H1 (cell line): Measurements from ENCODE around the gene TPST2. TPM values are rescaled to one million over a fixed set of nuclear protein-coding genes. Genes with fewer than 3 reads are reported as not detected.

Experiments used
- CTCF ChIA-PET: fragments of 300-600 bp; sonication (Branson Sonifier 250); formaldehyde crosslinking; loops from one replicate; lab custom pipeline; 2021; ENCODE audit not compliant: partially characterized antibody; lab: Charles Lee
- POLR2A ChIA-PET: fragments of 300-600 bp; sonication (Branson Sonifier 250); formaldehyde crosslinking; loops from one replicate; lab custom pipeline; 2021; ENCODE audit warnings: inconsistent platforms; ENCODE audit not compliant: partially characterized antibody; lab: Charles Lee
- DNase-seq, 2 experiments: peaks; one replicate each; pipeline versions ENCODE4 v3.0.0 to v3.0.0-alpha.2; 2010 to 2022; ENCODE audit warnings: low spot score in 2 of 2, low read depth in 1 of 2, mixed read lengths in 1 of 2
- FAIRE-seq: peaks from 2 replicates; lab custom pipeline; 2011; peaks lifted over from hg19 to GRCh38; lab: Jason Lieb, UNC
- H2AFZ ChIP-seq: 2 replicates; pipeline ENCODE4 v1.8.1; 2012; ENCODE audit warnings: low read length, inconsistent platforms
- H2AK5ac ChIP-seq: 2 replicates; pipeline ENCODE4 v1.6.1; 2013; ENCODE audit warnings: low read depth, low read length
- H2BK120ac ChIP-seq: replicated peaks from 2 replicates; pipeline ENCODE3; 2013; ENCODE audit warnings: low read depth, low read length, inconsistent platforms
- H2BK12ac ChIP-seq: 2 replicates; pipeline ENCODE4 v1.6.1; 2013; ENCODE audit warnings: low read depth, low read length
- H2BK15ac ChIP-seq: 2 replicates; pipeline ENCODE4 v1.6.1; 2013; ENCODE audit warnings: low read length
- H2BK20ac ChIP-seq: 2 replicates; pipeline ENCODE4 v1.6.1; 2013; ENCODE audit warnings: low read length
- H2BK5ac ChIP-seq: 2 replicates; pipeline ENCODE4 v1.6.1; 2013; ENCODE audit warnings: low read depth, low read length
- H3K14ac ChIP-seq: 2 replicates; pipeline ENCODE4 v1.6.1; 2013; ENCODE audit warnings: inconsistent platforms; ENCODE audit not compliant: insufficient read length
- H3K18ac ChIP-seq: 2 replicates; pipeline ENCODE4 v1.6.1; 2013; ENCODE audit warnings: low read length; ENCODE audit errors: extremely low read depth
- H3K23ac ChIP-seq: 2 replicates; pipeline ENCODE4 v1.6.1; 2013; ENCODE audit warnings: inconsistent platforms; ENCODE audit not compliant: insufficient read length
- H3K23me2 ChIP-seq: 2 replicates; pipeline ENCODE4 v1.6.1; 2013; ENCODE audit warnings: low read depth, low read length
- H3K27ac ChIP-seq: 2 replicates; pipeline ENCODE4 v1.6.1; 2011; ENCODE audit warnings: low read depth, low read length, inconsistent platforms
- H3K27me3 ChIP-seq, 4 experiments: replicated peaks in 1 of 4; 1 replicate in 1 of 4; 2 replicates in 3 of 4; pipeline versions ENCODE4 v1.6.1 to v1.8.1; 2011 to 2013; ENCODE audit warnings: low read length in 3 of 4, mild to moderate bottlenecking in 3 of 4, inconsistent platforms in 2 of 4, mixed read lengths in 2 of 4, moderate library complexity in 1 of 4; ENCODE audit not compliant: control insufficient read depth in 3 of 4, insufficient read depth in 3 of 4; ENCODE audit errors: extremely low read depth in 1 of 4
- H3K36me3 ChIP-seq, 4 experiments: 2 replicates each; pipeline versions ENCODE4 v1.6.1 to v1.8.1; 2011 to 2013; ENCODE audit warnings: mild to moderate bottlenecking in 4 of 4, low read length in 3 of 4, moderate library complexity in 2 of 4, control low read depth in 1 of 4, inconsistent platforms in 1 of 4; ENCODE audit not compliant: insufficient read depth in 4 of 4, control insufficient read depth in 2 of 4
- H3K4ac ChIP-seq: replicated peaks from 2 replicates; pipeline ENCODE3; 2013; ENCODE audit warnings: low read length, low read depth, mixed read lengths, inconsistent platforms; ENCODE audit not compliant: insufficient read length
- H3K4me1 ChIP-seq, 4 experiments: replicated peaks in 1 of 4; 1 replicate in 1 of 4; 2 replicates in 3 of 4; pipeline versions ENCODE4 v1.6.1 to v1.8.1; 2011 to 2013; ENCODE audit warnings: low read length in 3 of 4, inconsistent platforms in 2 of 4, mixed read lengths in 1 of 4; ENCODE audit not compliant: insufficient read depth in 4 of 4, control insufficient read depth in 3 of 4
- H3K4me2 ChIP-seq, 2 experiments: 2 replicates each; pipeline versions ENCODE4 v1.6.1 to v1.8.1; 2011 to 2013; ENCODE audit warnings: low read depth in 2 of 2, low read length in 2 of 2, control low read depth in 1 of 2, inconsistent platforms in 1 of 2, mild to moderate bottlenecking in 1 of 2; ENCODE audit not compliant: insufficient read depth in 1 of 2
- H3K4me3 ChIP-seq, 4 experiments: fragments of 200-600, 300-600 bp in 1 of 4; sonication (generic), shearing (Covaris generic), sonication (Bioruptor Twin) in 1 of 4; 2 replicates each; pipeline versions ENCODE4 v1.5.1 to v1.8.1; 2011 to 2016; ENCODE audit warnings: low read length in 4 of 4, low read depth in 3 of 4, control low read depth in 2 of 4, inconsistent platforms in 2 of 4, mild to moderate bottlenecking in 2 of 4, mixed read lengths in 1 of 4, moderate library complexity in 1 of 4; ENCODE audit not compliant: insufficient read depth in 2 of 4; ENCODE audit errors: extremely low read depth in 1 of 4
- H3K56ac ChIP-seq: replicated peaks from 2 replicates; pipeline ENCODE3; 2013; ENCODE audit warnings: low read depth, mild to moderate bottlenecking, mixed read lengths, low read length, inconsistent platforms; ENCODE audit not compliant: insufficient read length
- H3K79me1 ChIP-seq: 2 replicates; pipeline ENCODE4 v1.6.1; 2013; ENCODE audit warnings: low read depth, low read length, control low read depth
- H3K79me2 ChIP-seq, 2 experiments: 2 replicates each; pipeline versions ENCODE4 v1.6.1 to v1.8.1; 2012 to 2013; ENCODE audit warnings: low read length in 2 of 2, mild to moderate bottlenecking in 2 of 2, inconsistent platforms in 1 of 2; ENCODE audit not compliant: insufficient read depth in 2 of 2, control insufficient read depth in 1 of 2
- H3K9ac ChIP-seq, 4 experiments: replicated peaks in 1 of 4; 1 replicate in 1 of 4; 2 replicates in 3 of 4; pipeline versions ENCODE4 v1.6.1 to v1.8.1; 2011 to 2013; ENCODE audit warnings: low read depth in 3 of 4, low read length in 3 of 4, control low read depth in 2 of 4, mild to moderate bottlenecking in 2 of 4, moderate library complexity in 2 of 4, inconsistent platforms in 1 of 4; ENCODE audit errors: extremely low read depth in 1 of 4
- H3K9me3 ChIP-seq, 2 experiments: 2 replicates each; pipeline versions ENCODE4 v1.6.1 to v1.8.1; 2012 to 2013; ENCODE audit warnings: mild to moderate bottlenecking in 2 of 2, moderate library complexity in 2 of 2, control low read depth in 1 of 2, inconsistent platforms in 1 of 2, low read depth in 1 of 2, low read length in 1 of 2, mixed read lengths in 1 of 2; ENCODE audit not compliant: insufficient read depth in 2 of 2
- H4K20me1 ChIP-seq, 2 experiments: replicated peaks in 1 of 2; 2 replicates each; pipeline versions ENCODE3 to v1.8.1; 2011 to 2013; ENCODE audit warnings: inconsistent platforms in 2 of 2, low read length in 2 of 2, mild to moderate bottlenecking in 1 of 2; ENCODE audit not compliant: insufficient read depth in 2 of 2, control insufficient read depth in 1 of 2
- H4K5ac ChIP-seq: 2 replicates; pipeline ENCODE4 v1.6.1; 2013; ENCODE audit warnings: low read length, low read depth, mixed read lengths, inconsistent platforms; ENCODE audit not compliant: insufficient read length
- H4K8ac ChIP-seq: 2 replicates; pipeline ENCODE4 v1.8.0; 2013; ENCODE audit warnings: mild to moderate bottlenecking, moderate library complexity, low read length, inconsistent platforms; ENCODE audit not compliant: insufficient read depth; ENCODE audit errors: extremely low read depth
- H4K91ac ChIP-seq: replicated peaks from 2 replicates; pipeline ENCODE3; 2013; ENCODE audit warnings: low read length, mixed read lengths, inconsistent platforms; ENCODE audit not compliant: insufficient read length
- EZH2 ChIP-seq: fragments of 200-600 bp; sonication (generic); IDR thresholded peaks from 2 replicates; pipeline ENCODE4 v1.7.1; 2012; ENCODE audit warnings: low read depth, mild to moderate bottlenecking, moderate library complexity, low read length, inconsistent platforms; ENCODE audit not compliant: severe bottlenecking
- PHF8 ChIP-seq: fragments of 200-600 bp; sonication (generic); conservative IDR thresholded peaks from 2 replicates; pipeline ENCODE4 v1.7.1; 2012; ENCODE audit warnings: low read depth, mild to moderate bottlenecking, inconsistent platforms, low read length, moderate library complexity
- SAP30 ChIP-seq: fragments of 300-600 bp; sonication (generic); IDR thresholded peaks from 2 replicates; pipeline ENCODE4 v1.7.1; 2012; ENCODE audit warnings: low read length, moderate library complexity, mild to moderate bottlenecking, inconsistent platforms; ENCODE audit not compliant: insufficient read depth, insufficient replicate concordance
- SIRT6 ChIP-seq: IDR thresholded peaks from one replicate; pipeline ENCODE4 v1.7.1; 2012; ENCODE audit warnings: low read length, inconsistent platforms
- SP1 ChIP-seq: IDR thresholded peaks from 2 replicates; pipeline ENCODE4 v1.6.1; 2011; ENCODE audit warnings: low read depth, low read length
- SRF ChIP-seq: IDR thresholded peaks from 2 replicates; pipeline ENCODE4 v1.6.1; 2011; ENCODE audit warnings: mild to moderate bottlenecking, low read depth, low read length, moderate library complexity
- TEAD4 ChIP-seq: IDR thresholded peaks from 2 replicates; pipeline ENCODE4 v1.6.1; 2012; ENCODE audit warnings: low read depth, low read length, inconsistent platforms, mixed read lengths
- ZNF274 ChIP-seq: IDR thresholded peaks from 2 replicates; pipeline ENCODE4 v1.7.0; 2012; ENCODE audit warnings: low read length, borderline replicate concordance; ENCODE audit errors: extremely low read depth
- WGBS, 2 experiments: shearing (Covaris generic) in 1 of 2; methylation state at CpG; one replicate each; pipeline versions ENCODE4 v1.1.6 to v1.1.7; 2013 to 2015; ENCODE audit warnings: low lambda C conversion rate in 2 of 2, mixed read lengths in 2 of 2, inconsistent platforms in 1 of 2, low coverage in 1 of 2, missing lambda C conversion rate in 1 of 2; ENCODE audit not compliant: insufficient replicate concordance in 2 of 2, insufficient coverage in 1 of 2, insufficient read length in 1 of 2; ENCODE audit errors: extremely low coverage in 1 of 2, missing lambda C conversion rate in 1 of 2; 5-methylcytosine and 5-hydroxymethylcytosine counted together
- polyA plus RNA-seq, 7 experiments: library from polyadenylated mRNA; depleted of rRNA in 3 of 7; stranded (reverse) in 5 of 7; unstranded in 2 of 7; fragments of >200 nt in 5 of 7; fragments of 200-250 nt in 2 of 7; gene quantifications; 1 replicate in 5 of 7; 2 replicates in 1 of 7; 4 replicates in 1 of 7; pipeline versions ENCODE4 v1.2.1 to v1.2.3, GENCODE V29; 2011 to 2013; ENCODE audit warnings: missing spikeins in 2 of 7, mixed read lengths in 2 of 7
- total RNA-seq: library from RNA; stranded (reverse); fragmentation: NEBNext Ultra II Directional; extraction: Animal tissue kit (Norgen Biotek cat#: 25700); gene quantifications from 2 replicates; pipeline ENCODE4 v1.2.1, GENCODE V29; 2021
- TF ChIP-seq, protein P1 (sequence below): IDR thresholded peaks from 2 replicates; pipeline ENCODE4 v1.6.1; 2012; ENCODE audit warnings: low read length, inconsistent platforms

TPST2 gene
- total and polyA plus RNA-seq, 2 of the 8 experiments (the other 6 are each of a cell fraction or from before 2014, with no cell fraction given) = 58.8 to 143 TPM

- Histone ChIP-seq H4K5ac (no peak overlapping the region), H3K23me2 (peaks cover 2% of the 10 kb centered on the region; the same call in 1 of the 2 replicates), H4K8ac (no peak overlapping the region), H3K79me1 (peaks cover 21% of the 10 kb centered on the region), H3K9ac (peak overlapping the region in 1 of 4 experiments; percentile 16; a peak in 2 of 7 replicates), H2BK5ac (peak overlapping the region; percentile 83), H2AFZ (no peak overlapping the region), H3K56ac (no peak overlapping the region), H2BK15ac (no peak overlapping the region), H2BK20ac (no peak overlapping the region), H2BK12ac (0 out of 2 replicates have a peak overlapping the region, but pooled peaks have one; percentile 92), H3K18ac (no peak overlapping the region; the same call in 1 of the 2 replicates), H3K4me1 (peaks cover 9 to 35% (median 16%) of the 10 kb centered on the region in 4 experiments), H3K27ac (no peak overlapping the region), H3K4ac (no peak overlapping the region), H4K20me1 (peaks cover 4 to 14% of the 10 kb centered on the region in 2 experiments), H2AK5ac (no peak overlapping the region), H3K79me2 (peaks cover 0 to 92% of the 10 kb centered on the region in 2 experiments; a peak in 3 of 4 replicates), H3K9me3 (no peaks in the 10 kb centered on the region), H4K91ac (peak overlapping the region; percentile 67), H3K27me3 (no peaks in the 10 kb centered on the region), H3K14ac (no peak overlapping the region), H3K23ac (no peak overlapping the region), H3K36me3 (peaks cover 4 to 23% (median 5%) of the 10 kb centered on the region in 4 experiments; a peak in 6 of 8 replicates), H3K4me2 (peak overlapping the region; percentile 47 to 49), H3K4me3 (peak overlapping the region in 1 of 4 experiments; percentile 29; a peak in 1 of 8 replicates), H2BK120ac (no peak overlapping the region)
- ChIA-PET POLR2A (interaction anchor here (0.6 to 3.0 kb wide), 8 partner anchors 9 to 60 kb away, joined by 3 to 17 read pairs (median 3); partner anchors contain the start of gene TPST2), CTCF (interaction anchor here (0.8 to 1.1 kb wide), 2 partner anchors 59 to 86 kb away, joined by 3 to 4 read pairs; no protein-coding TSS in a partner anchor)
- 49% methylated on average over 13 of the region's 13 CpGs; no CpG with 5 or more reads in 1 of the 2 experiments for WGBS, 2 experiments
- DNase-seq = no peak
- peak; percentile 7 for FAIRE-seq
- no peak for TF ChIP-seq ZNF274
- no peak for TF ChIP-seq SAP30
- 0 out of 2 replicates have a peak, but pooled peaks have one; percentile 7 for TF ChIP-seq SP1
- TF ChIP-seq PHF8 = no peak
- 0 out of 2 replicates have a peak, but pooled peaks have one; percentile 20 for TF ChIP-seq TEAD4
- TF ChIP-seq, protein P1, sequence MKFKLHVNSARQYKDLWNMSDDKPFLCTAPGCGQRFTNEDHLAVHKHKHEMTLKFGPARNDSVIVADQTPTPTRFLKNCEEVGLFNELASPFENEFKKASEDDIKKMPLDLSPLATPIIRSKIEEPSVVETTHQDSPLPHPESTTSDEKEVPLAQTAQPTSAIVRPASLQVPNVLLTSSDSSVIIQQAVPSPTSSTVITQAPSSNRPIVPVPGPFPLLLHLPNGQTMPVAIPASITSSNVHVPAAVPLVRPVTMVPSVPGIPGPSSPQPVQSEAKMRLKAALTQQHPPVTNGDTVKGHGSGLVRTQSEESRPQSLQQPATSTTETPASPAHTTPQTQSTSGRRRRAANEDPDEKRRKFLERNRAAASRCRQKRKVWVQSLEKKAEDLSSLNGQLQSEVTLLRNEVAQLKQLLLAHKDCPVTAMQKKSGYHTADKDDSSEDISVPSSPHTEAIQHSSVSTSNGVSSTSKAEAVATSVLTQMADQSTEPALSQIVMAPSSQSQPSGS = no peak
- no peak for TF ChIP-seq SIRT6
- no peak for TF ChIP-seq EZH2
- no peak for TF ChIP-seq SRF
Observed at GRCh38 chr22:26580240-26580962, 9.5 kb downstream of the TPST2 start.
